GDM1 (cell line): ENCODE measurements around the gene DYNLL2.
"Not testable (repeated sequence)": the region's sequence is repeated elsewhere in the genome, so short reads cannot be mapped to it uniquely, and the experiment has no call there.

Experiments used
- DNase-seq: peaks from one replicate; lab custom pipeline; 2025; lab: John Stamatoyannopoulos, UW

DYNLL2 gene

DNA sequence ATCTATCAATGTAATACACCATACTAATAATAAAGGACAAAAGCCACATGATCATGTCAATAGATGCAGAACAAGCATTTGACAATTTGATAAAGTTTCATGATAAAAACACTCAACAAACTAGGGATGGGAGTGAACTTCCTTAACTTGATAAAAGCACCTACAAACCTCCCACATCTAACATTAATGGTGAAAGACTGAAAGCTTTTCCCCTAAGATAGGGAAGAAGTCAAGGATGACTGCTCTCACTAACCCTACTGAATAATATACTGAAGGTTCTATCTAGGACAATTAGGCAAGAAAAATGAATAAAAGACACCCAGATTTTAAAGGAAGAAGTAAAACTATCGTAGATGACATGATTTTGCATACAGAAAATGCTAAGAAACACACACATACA is 10.4 kb upstream of the DYNLL2 start:
- no peak for DNase-seq

DNA sequence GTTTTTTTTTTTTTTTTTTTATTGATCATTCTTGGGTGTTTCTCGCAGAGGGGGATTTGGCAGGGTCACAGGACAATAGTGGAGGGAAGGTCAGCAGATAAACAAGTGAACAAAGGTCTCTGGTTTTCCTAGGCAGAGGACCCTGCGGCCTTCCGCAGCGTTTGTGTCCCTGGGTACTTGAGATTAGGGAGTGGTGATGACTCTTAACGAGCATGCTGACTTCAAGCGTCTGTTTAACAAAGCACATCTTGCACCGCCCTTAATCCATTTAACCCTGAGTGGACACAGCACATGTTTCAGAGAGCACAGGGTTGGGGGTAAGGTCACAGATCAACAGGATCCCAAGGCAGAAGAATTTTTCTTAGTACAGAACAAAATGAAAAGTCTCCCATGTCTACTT is 10.0 kb upstream of the DYNLL2 start:
- DNase-seq: not testable (repeated sequence)

DNA sequence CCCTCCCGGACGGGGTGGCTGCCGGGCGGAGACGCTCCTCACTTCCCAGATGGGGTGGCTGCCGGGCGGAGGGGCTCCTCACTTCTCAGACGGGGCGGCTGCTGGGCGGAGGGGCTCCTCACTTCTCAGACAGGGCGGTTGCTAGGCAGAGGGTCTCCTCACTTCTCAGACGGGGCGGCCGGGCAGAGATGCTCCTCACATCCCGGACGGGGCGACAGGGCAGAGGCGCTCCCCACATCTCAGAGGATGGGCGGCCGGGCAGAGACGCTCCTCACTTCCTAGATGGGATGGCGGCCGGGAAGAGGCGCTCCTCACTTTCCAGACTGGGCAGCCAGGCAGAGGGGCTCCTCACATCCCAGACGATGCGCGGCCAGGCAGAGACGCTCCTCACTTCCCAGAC is 8.8 kb upstream of the DYNLL2 start:
- DNase-seq: not testable (repeated sequence)

DNA sequence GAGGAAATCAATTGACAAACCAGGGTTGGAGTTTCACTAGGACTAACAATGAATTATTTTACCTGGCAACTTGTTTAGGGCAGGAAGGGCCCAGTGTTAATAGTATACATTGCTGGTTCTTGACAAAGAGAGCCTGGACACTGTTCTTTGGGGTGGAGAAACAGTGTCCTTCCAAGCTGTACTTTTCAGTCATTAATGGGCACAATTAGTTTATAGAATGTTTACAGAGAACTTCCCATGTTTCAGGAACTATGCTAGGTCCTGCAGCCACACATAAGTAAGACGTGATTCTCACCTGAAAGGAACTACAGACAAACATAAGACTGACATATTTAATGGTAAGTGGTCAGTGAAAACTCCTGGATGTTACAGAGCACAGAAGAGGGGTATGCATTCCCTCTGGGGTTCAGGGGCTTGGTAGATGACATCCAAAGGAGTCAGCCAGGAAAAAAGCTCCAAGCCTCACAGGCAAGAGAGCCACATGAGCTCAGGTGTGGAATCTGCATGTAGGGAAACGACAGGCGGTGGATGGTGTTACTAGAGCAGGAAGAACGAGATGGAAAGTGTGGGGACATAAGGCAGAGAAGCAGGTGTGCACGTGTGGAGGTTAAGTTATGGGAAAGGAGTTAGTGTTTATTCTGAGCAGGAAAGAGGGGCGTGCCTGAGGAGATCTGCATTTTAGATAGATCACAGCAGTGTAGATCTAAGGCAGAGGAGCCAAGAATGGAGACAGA is 3.8 kb upstream of the DYNLL2 start:
- no peak for DNase-seq

DNA sequence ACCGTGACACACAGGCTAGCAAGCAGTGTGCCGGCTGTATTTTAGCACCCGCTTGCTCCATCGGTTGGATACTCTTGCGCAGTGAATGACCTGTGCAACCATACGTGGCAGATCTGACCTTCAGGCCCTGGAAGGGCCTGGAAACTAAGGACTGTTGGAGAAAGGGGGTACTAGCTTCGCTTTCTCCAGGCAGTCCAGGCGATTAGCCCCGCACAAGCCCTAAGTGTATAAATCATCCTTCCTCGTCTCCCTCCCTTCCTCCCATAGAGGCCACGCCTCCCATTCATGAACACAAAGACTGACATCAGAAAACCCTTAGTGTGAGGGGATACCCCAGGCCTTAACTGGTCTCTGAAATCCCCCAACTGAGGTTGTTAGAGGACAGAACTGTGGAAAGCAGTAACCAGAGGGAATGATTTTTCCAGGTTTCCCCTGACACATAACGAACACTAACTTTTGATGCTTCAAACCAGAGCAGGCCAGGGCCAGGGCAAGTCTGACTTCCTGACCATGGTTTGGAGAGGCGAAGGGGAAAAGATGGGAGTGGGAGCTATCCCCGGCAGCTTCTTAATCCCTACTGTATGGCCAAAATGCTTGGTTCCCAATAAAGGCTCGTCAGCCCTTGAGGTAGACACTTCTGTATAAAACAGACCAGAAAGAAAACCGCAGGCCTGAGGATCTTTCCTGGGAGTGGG is 1.4 kb upstream of the DYNLL2 start:
- no peak for DNase-seq

DNA sequence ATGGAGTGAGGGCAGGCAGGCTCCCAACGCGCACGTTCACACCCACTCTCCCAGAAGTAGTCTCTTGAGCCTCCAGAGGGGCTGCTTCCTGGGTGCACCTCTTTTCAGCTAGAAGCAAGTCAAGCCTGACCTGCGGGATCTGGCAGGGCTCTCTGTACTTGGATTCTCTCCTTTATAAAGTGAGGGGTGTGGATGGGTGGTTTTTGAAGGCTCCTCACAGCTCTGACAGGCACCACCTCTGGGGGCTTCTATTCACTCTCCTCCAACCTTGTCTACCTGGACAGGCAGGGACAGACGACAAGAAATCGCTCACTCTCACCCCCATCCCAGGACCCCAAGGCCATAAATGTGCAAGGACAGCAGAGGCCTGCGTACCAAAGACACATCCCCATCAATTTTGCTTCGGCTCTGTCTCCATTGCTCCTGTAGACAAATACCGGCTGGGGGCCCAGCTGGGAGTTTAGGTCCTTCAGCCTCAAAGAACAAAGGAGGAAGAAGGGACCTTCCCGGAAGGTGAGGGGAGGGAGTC is 814 bp upstream of the DYNLL2 start:
- no peak for DNase-seq

DNA sequence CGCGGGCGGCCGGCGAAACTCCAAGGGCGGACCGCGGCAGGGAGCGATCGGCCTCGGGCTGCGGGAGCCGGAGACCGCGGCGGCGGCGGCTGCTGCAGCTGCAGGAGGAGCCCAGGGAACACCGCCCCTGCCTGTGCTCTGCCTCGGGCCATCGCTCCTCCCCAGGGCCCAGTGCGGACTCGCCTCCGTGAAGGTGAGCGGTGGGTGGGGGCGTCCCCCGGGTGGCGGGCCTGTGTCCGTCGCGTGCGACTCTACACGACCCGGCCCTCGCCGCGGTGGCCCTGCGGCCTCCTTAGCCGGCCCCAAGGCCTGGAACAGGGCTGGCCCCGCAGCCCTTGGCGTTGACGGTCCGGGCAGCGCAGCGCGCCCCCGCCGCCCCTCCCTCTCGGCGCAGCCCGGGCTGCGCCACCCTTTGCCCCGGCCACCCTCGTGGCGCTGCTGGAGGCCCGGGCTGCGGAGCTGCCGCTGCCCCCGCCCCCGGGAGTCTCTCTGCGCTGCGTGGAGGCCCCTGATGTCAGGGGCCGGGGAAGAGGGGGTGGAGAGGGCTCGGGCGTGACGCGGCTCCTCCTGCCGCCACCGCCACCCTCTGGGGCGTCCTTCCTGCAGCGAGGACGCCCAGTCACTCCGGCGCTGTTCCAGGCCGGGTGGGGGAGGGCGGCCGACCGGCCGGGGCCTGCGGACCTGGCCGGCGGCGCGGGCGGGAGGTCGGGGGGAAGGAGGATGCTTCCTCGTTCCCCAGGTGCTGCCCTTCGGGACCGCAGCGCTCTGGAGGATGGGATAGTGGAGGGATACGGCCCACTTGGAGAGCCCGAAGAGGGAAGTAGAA is 485 bp downstream of the DYNLL2 start:
- no peak for DNase-seq

DNA sequence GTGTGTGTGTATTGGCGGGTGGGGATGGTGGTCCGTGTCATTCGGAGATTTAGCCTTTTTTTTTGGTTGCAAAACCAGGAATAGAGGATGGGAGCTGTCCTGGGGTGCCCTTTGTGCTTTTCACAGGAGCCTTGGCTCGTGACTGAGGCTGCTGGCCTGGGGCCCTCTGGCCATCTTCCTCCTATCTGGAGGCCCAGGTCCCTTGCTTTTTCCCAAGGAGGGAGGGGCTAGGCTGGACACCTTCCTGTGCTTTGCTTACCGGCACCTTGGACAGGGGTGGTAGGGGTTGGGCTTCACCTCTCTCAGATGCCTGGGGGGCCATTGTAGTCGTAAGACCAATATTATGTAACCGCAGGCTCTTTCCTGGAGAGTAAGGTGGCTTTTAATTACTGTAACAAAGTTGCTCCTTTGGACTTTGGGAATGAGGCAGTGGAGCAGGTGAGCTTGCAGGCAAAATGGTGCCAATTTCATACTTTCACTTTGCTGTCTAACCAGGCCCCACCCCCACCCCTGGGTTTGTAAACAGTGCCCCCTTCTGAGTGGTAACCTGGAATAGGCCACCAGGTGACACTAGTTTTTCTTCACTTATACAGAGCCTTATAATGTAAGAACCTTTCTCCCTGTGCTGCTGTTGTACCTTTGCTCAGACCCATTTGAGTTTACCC is 1.2 kb downstream of the DYNLL2 start:
- DNase-seq: no peak

DNA sequence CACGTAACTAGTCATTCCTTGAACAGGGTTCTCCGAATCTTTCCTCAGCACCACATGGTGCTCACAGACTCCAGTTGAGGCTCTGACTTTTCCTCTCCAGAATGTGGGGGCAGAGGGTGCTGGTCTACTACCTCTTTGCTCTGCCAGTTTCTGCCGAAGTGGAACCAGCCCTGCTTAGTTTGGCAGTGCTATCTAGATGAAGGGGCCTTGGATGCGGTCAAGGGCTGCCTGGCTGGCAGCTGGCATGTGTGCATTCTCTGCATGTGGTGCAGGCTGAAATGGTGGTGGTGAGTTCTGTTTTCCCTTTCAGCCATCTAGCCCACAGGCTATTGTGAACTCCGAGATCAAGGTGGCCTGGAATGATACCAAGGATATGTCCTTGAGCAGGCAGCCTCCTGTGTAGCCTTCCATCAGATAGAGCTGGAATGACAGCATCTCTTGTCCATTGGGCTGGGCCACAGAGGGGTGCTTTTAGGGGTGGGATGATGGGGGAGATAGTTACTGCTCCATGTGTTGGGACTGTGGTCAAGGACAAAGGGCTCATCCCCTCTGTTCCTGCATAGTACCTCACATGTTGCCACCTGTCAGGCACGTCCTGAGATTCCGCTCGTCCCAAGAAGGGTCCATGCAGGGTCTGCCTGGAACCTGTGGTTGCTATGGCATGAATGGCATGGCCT is 2.0 kb downstream of the DYNLL2 start:
- DNase-seq: no peak

DNA sequence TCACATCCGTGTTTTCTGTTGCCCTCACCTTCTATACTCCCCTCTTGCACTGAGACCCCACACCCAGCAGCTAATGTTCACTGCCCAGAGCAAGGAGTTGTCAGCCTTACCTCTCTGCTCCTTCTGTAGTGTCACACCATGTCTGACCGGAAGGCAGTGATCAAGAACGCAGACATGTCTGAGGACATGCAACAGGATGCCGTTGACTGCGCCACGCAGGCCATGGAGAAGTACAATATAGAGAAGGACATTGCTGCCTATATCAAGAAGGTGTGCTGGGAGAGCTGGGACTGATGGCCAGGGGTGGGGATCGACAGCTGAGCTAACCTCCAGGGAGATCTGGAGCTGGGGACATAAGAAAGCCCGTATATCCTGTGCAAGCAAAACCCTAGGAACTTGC is 3.7 kb downstream of the DYNLL2 start:
- no peak for DNase-seq

DNA sequence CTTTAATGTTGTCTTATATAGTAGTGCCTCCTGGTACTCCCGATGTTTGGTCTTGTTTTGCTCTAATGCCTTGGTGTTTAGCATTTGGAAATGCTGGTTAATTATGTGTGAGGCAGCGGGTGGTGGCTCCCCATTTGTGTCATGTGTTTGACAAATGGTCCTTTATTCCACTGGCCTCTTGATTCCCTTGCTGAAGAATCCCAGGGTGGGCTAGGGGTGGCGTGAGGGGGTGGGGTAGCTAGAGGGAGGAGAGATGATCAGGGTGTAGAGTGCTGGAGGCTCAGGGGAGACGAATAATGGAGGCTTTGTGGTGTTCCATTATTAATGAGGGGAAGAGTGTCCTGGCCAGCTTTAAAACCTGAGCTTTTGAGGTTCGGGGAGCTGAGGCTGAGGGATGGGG is 5.4 kb downstream of the DYNLL2 start:
- DNase-seq: no peak

DNA sequence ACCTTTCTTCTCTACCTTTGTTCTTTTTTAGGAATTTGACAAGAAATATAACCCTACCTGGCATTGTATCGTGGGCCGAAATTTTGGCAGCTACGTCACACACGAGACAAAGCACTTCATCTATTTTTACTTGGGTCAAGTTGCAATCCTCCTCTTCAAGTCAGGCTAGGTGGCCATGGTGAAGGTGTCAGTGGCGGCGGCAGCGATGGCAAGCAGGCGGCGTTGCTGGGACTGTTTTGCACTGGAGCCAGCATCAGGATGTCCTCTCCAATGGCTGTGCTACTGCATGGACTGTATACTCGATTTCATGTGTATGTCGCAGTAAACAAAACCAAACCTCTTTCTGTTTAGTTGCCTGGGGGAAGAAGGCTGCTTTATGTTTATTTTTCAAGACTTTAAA is 5.9 kb downstream of the DYNLL2 start:
- no peak for DNase-seq

DNA sequence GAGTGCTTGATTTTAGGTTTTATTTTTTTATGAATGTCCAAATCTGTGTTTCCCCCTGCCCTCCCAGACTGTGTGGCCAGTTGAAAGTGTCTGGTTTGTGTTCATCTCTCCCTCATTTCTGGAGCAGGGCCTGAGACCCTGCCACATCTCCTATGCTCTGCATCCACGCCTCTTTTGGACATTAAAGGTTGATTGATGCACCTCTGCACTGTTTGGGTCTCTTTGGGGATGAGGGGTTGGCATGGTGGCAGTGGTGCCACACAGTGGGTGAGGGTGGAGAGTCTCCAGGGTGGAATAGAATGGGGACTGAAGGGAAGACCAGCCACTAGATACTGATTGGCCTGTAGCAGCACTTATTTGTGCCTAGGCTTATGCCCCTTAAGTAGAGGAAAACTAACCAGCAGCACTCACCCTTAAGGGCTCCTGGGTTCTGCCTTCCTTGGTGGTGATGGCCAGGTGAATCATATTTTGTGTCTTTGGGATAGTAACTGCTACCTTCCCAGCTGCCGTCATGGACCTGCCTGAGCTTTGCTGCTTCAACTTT is 7.9 kb downstream of the DYNLL2 start:
- no peak for DNase-seq

DNA sequence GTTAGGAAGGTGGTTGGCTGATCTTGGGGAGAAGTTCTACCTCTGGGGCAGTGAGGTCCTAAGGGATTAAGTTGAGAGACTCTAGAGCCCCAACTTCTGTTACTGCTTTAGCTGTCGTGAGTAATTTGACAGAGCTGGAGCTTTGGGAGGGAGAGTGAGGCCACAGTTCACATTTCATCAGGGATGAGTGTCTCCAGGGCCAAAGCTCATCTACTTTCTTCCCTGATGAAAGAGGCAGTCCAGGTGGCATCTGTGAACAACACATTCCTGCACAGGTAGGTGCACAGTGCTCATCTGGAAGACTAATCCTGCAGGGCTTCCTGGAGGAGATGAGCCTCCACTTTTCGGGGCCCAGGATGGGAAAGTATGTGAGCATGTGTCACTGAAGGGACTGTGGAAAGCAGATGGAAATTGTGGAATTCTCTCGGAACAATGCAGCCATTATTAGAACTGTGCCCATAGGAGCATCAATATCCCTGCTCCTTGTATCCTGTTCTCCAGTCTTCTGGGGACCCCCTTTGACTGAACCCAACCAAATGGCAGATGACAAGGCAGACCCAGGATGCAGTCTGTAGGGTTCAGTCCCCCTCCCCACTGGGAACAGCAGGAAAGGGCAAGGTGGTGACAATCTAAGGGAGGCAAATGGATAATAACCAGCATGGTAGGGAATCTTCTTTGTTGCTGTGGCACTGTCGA is 9.0 kb downstream of the DYNLL2 start:
- DNase-seq: no peak

DNA sequence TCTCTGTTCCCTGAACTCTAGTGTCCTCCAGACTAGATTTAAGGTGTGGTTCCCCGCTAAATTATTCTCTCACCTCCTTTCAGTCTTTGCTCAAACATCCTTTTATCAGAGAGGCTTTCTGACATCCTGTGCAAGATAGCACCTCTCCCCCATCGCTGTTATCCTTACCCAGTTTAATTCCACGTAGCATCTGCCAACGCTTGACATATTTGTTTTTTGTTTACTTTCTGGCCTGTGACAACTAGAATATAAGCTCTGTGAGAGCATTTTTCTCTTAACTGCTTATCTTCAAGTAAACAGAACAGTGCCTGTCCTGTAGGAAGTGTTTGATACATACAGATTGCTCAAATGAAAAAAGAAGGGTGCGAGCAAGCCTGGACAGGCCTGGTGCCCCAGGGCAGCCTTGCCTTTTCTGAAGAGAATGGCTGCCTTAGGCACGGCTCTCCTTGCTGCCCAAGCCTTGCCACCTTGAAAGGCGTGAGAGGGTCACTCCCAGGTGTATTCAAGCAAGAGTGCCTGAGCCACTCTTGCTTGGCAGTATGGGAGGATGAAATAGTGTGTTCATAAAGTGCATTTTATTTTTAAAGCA is 9.7 kb downstream of the DYNLL2 start:
- no peak for DNase-seq

DNA sequence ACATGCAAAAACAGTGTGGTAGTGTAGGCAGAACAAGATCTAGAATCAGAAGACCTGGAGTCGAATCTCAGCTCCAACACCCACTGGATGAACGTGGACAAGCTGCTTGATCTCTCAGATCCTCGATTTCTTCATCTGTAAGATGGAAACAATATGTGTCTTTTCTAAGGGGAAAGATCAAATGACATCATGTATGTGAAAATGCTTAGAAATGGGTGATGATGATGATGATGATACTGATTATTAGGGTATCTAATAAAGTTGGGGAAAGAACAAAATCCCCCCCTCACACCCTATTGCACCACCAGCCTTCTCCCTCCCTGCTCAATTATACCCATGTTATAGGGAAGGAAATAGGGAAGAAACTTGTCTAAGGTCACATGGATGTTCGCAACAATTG is 10.9 kb downstream of the DYNLL2 start:
- DNase-seq: no peak

DNA sequence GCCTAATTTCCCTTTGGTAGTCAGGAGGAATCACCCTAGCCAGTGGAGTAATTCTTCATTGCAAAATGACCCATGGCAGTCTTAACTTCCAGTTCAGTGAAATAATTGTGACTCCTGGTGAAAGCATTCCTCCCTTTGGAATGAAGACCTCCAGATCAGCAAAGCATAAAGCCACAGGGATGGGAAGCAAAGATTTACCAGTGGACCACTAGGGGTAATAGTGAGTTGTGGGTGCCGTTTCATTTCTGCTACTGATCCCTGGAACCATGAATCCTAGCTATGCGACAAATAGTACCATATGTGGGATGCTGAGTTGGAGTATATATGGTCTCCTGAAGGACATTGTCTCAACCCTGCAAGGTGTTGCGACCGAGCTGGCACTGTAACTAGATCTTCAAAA is 13.7 kb downstream of the DYNLL2 start:
- DNase-seq: no peak

DNA sequence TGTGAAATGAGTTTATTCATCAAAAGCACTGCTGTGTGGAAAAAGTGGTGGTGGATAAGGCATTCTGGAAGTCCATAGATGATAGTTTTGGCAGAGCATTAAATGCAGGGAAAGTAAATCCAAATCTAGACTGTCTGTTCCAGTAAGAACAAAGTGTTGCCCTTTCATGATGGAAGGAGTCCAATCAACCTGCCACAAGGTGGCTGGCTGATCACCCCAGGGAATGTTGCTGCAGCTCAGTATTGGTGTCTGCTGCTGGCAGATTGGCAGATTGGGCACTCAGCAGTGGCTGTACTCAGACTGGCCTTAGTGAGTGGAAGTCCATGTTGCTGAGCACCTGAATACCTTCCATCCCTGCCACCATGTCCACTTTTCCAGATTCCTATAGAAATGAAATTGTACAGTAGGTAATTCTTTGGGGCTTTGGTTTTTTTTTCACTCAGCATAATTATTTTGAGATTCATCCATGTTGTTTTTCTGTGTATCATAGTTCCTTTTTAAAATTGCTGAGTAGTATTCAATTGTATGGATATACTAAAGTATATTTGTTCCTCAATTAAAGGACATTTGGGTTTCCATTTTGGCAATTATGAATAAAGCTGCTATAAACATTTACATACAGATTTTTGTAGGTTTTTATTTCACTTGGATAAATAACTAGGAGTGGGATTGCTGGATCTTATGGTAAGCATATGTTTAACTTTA is 14.3 kb downstream of the DYNLL2 start:
- no peak for DNase-seq

DNA sequence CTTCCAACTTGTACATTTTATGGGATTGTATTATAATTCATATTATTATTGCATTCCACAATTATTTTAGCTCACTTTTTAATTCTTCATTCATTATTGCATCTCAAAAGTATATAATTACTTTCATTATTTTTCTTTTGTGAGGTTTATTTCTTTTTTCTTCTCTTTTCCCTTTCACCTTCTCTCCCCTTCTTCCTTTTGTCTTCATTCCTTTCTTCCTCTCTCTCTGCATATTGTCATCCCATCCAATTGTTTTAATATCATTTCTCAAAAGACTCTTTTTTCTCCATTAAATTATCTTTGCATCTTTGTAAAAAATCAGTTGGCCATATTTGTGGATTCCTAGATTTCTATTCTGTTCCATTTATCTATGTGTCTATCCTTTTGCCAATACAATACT is 17.3 kb downstream of the DYNLL2 start:
- no peak for DNase-seq

DNA sequence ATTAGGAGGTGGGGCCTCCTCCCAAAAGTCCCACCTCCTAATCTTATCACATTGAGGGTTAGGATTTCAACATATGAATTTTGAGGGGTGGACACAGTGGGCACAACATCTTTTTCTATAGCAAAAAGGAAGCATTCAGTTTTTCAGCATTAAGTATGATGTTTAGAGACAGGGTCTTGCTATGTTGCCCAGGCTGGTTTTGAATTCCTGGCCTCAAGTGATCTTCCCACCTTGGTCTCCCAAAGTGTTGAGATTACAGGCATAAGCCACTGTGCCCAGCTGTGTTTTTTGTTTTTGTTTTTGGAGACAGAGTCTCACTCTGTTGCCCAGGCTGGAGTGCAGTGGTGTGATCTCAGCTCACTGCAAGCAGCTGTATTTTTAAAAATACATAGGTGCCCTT is 18.7 kb downstream of the DYNLL2 start:
- DNase-seq: not testable (repeated sequence)
